Measurements from ENCODE around the gene CRYBG3. TPM values are rescaled to one million over a fixed set of nuclear protein-coding genes. Genes with fewer than 3 reads are reported as not detected.

CRYBG3 gene
- total RNA-seq, 1 donor, result 20.3 TPM

DNA sequence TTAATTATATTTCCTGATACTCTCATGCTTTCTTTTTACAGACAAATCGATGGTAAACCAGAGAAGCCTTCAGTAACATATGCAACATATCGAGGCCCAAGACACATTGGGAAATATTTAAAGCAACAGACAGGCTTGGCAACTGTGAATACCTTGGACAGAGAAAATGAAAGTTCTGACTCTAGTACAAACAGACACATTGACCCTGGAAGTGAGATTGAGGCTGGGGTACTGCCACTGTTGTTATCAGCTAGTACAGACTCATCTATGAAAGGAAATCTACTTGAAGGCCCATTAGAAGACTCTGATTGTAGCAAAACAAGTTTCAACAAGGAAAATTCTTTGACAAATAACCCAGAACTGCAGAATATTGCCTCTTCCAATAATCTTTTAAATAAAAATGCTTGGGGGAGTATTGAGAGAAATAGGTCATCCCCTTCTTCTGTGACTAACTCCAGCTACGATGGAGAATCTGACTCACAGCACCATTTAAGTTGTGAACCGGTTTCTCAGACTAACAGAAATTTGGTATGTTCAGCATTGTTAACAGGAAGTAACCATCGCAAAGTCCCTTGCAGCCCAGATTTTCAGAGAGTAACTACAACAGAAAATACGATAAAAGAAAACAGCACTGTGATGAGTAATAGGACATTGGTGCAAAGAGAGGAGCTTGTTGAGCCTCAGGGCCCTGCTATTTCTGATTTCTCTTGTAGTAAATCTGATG lies 50.2 kb downstream of the CRYBG3 start:
- Histone ChIP-seq H3K36me3 (ENCODE audit: insufficient read depth, low read length) (no peaks in the 10 kb centered on the region), H3K79me2 (ENCODE audit: insufficient read depth, low read length) (peaks cover 6% of the 10 kb centered on the region), H2AFZ (ENCODE audit: low read length) (peak overlapping the region; percentile 35), H3K4me1 (ENCODE audit: insufficient read depth, low read length) (peaks cover 23% of the 10 kb centered on the region), H3K9me3 (ENCODE audit: low read depth, low read length) (no peaks in the 10 kb centered on the region), H3K27me3 (ENCODE audit: insufficient read depth, low read length) (no peaks in the 10 kb centered on the region), H3K4me3 (ENCODE audit: insufficient read depth, low read length) (peak overlapping the region; percentile 47), H4K20me1 (ENCODE audit: insufficient read depth, low read length) (no peaks in the 10 kb centered on the region), H3K27ac (ENCODE audit: low read depth, low read length) (peak overlapping the region; percentile 93), H3K4me2 (ENCODE audit: insufficient read depth, low read length) (peak overlapping the region; percentile 78)
- DNase-seq (ENCODE audit: insufficient read length, low spot score, missing footprints), result peak; percentile 78
- TF ChIP-seq, protein P1, sequence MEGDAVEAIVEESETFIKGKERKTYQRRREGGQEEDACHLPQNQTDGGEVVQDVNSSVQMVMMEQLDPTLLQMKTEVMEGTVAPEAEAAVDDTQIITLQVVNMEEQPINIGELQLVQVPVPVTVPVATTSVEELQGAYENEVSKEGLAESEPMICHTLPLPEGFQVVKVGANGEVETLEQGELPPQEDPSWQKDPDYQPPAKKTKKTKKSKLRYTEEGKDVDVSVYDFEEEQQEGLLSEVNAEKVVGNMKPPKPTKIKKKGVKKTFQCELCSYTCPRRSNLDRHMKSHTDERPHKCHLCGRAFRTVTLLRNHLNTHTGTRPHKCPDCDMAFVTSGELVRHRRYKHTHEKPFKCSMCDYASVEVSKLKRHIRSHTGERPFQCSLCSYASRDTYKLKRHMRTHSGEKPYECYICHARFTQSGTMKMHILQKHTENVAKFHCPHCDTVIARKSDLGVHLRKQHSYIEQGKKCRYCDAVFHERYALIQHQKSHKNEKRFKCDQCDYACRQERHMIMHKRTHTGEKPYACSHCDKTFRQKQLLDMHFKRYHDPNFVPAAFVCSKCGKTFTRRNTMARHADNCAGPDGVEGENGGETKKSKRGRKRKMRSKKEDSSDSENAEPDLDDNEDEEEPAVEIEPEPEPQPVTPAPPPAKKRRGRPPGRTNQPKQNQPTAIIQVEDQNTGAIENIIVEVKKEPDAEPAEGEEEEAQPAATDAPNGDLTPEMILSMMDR (IDR thresholded peaks at IDR 0.05; ENCODE audit: extremely low read depth, low read depth, low read length), result no peak

DNA sequence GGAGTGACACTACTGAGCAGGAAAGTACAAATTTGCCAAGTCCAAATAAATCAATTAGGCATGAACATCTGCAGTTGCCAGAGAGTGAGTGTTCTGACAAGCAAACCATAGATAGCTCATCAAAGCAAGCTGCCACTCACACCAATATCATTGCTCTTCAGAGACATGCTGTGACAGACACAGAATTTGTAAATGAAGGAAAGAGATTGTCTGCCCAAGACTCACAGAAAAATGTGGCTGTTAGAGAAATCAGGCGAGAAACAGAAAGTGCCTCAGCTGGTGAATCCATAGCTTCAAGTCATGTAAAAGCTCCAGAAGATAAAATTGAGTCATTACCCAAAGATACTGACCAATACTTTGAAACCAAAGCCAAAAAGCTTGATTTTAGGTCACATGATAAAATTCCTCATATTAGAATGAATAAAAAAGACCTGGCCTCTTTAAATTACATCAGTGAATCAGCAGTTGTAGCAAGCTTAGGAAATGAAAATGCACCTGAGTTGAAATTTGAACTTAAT lies 50.8 kb downstream of the CRYBG3 start:
- TF ChIP-seq, protein P1 (IDR thresholded peaks at IDR 0.05; ENCODE audit: extremely low read depth, low read depth, low read length), result no peak
- peak overlapping the region; percentile 78 for H3K4me2 ChIP-seq (ENCODE audit: insufficient read depth, low read length)
- DNase-seq (ENCODE audit: insufficient read length, low spot score, missing footprints), result peak; percentile 30
- H3K79me2 ChIP-seq (ENCODE audit: insufficient read depth, low read length), result peaks cover 6% of the 10 kb centered on the region
- H2AFZ ChIP-seq (ENCODE audit: low read length), result peak overlapping the region; percentile 24
- H3K4me3 ChIP-seq (ENCODE audit: insufficient read depth, low read length), result peak overlapping the region; percentile 47
- H4K20me1 ChIP-seq (ENCODE audit: insufficient read depth, low read length), result no peaks in the 10 kb centered on the region
- peak overlapping the region; percentile 93 for H3K27ac ChIP-seq (ENCODE audit: low read depth, low read length)
- H3K27me3 ChIP-seq (ENCODE audit: insufficient read depth, low read length), result no peaks in the 10 kb centered on the region
- H3K9me3 ChIP-seq (ENCODE audit: low read depth, low read length), result no peaks in the 10 kb centered on the region
- no peaks in the 10 kb centered on the region for H3K36me3 ChIP-seq (ENCODE audit: insufficient read depth, low read length)
- H3K4me1 ChIP-seq (ENCODE audit: insufficient read depth, low read length), result peaks cover 23% of the 10 kb centered on the region

- TF ChIP-seq, protein P1 (IDR thresholded peaks at IDR 0.05; ENCODE audit: extremely low read depth, low read depth, low read length), result no peak
- DNase-seq (ENCODE audit: insufficient read length, low spot score, missing footprints), result no peak
Measured at GRCh38 chr3:97880267-97880666, 58.5 kb downstream of the CRYBG3 start.

DNA sequence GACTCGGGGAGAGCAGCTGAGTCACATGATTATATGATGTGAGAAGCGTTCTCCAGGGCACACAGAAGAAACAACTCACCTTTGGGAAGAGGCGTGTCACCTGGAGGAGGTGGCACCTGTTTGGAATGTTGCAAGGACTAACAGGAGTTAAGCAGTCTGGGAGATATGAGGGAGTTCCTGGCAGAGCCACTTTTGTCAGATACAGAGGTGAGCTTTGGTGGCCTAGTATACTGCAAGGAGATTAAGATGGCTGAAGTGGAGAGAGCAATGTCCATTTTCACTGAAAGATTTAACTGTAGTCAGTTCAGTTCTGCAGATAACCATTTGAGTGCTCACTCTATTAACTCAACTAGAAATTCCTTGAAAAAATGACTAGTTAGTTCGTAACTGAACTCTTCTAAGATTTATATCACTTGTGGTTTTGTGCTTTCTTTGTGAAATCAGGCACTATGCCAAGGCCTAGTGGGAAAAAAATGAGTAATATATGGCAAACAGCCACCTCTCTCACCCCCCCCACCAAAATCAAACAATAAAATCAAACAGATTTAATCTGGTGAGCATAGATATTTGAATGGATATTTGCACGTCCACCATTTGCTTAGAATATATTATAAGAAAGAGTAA lies 61.3 kb downstream of the CRYBG3 start:
- DNase-seq (ENCODE audit: insufficient read length, low spot score, missing footprints), result peak; percentile 26

More at GRCh38 chr3:97880267-97880666, 58.5 kb downstream of the CRYBG3 start:
- Histone ChIP-seq H3K79me2 (ENCODE audit: insufficient read depth, low read length) (no peaks in the 10 kb centered on the region), H3K4me3 (ENCODE audit: insufficient read depth, low read length) (no peak overlapping the region), H4K20me1 (ENCODE audit: insufficient read depth, low read length) (no peaks in the 10 kb centered on the region), H3K4me2 (ENCODE audit: insufficient read depth, low read length) (no peak overlapping the region), H3K36me3 (ENCODE audit: insufficient read depth, low read length) (no peaks in the 10 kb centered on the region), H3K27me3 (ENCODE audit: insufficient read depth, low read length) (no peaks in the 10 kb centered on the region), H3K9me3 (ENCODE audit: low read depth, low read length) (no peaks in the 10 kb centered on the region), H3K27ac (ENCODE audit: low read depth, low read length) (no peak overlapping the region), H3K4me1 (ENCODE audit: insufficient read depth, low read length) (peaks cover 9% of the 10 kb centered on the region), H2AFZ (ENCODE audit: low read length) (no peak overlapping the region)

More for the DNA sequence above, 61.3 kb downstream of the CRYBG3 start:
- Histone ChIP-seq H3K4me3 (ENCODE audit: insufficient read depth, low read length) (no peak overlapping the region), H3K9me3 (ENCODE audit: low read depth, low read length) (no peaks in the 10 kb centered on the region), H3K27me3 (ENCODE audit: insufficient read depth, low read length) (no peaks in the 10 kb centered on the region), H3K79me2 (ENCODE audit: insufficient read depth, low read length) (no peaks in the 10 kb centered on the region), H2AFZ (ENCODE audit: low read length) (no peak overlapping the region), H3K27ac (ENCODE audit: low read depth, low read length) (no peak overlapping the region), H3K36me3 (ENCODE audit: insufficient read depth, low read length) (no peaks in the 10 kb centered on the region), H3K4me2 (ENCODE audit: insufficient read depth, low read length) (no peak overlapping the region), H4K20me1 (ENCODE audit: insufficient read depth, low read length) (no peaks in the 10 kb centered on the region), H3K4me1 (ENCODE audit: insufficient read depth, low read length) (peaks cover 9% of the 10 kb centered on the region)
- TF ChIP-seq, protein P1 (IDR thresholded peaks at IDR 0.05; ENCODE audit: extremely low read depth, low read depth, low read length), result no peak

Measured in osteoblast (primary cell).